ENCODE measurements around the gene ZMYND12.

ZMYND12 gene

GRCh38 chr1:42386051-42386450 lies 69.8 kb downstream of the ZMYND12 start:
- DNase-seq: no peak

GRCh38 chr1:42385283-42385682 lies 70.5 kb downstream of the ZMYND12 start:
- DNase-seq: no peak

GRCh38 chr1:42381280-42381673 lies 74.5 kb downstream of the ZMYND12 start:
- no peak for DNase-seq

GRCh38 chr1:42380586-42381279 lies 75.1 kb downstream of the ZMYND12 start, which contains the start of gene RIMKLA:
Gene RIMKLA, plus strand, starts transcription at chr1:42380792. Its CDS starts 143 bp downstream, at chr1:42380935.
- DNase-seq: peak in 4 of 5 donors; percentile 1 to 30 (median 16)
